ENCODE data around the gene S100P.

S100P gene

GRCh38 chr4:6697131-6697530, 3.5 kb downstream of the S100P start:
- Histone ChIP-seq H3K36me3 (ENCODE audit: control insufficient read depth in 1 of 2, insufficient read depth in 2 of 2, low read length in 2 of 2) (peaks cover 0 to 6% of the 10 kb centered on the region in 2 donors), H3K27ac (ENCODE audit: low read depth, low read length) (no peak overlapping the region), H3K4me1 (ENCODE audit: control insufficient read depth in 1 of 2, insufficient read depth in 2 of 2, low read length in 2 of 2) (peaks cover 28 to 30% of the 10 kb centered on the region in 2 donors), H3K27me3 (ENCODE audit: control insufficient read depth in 1 of 2, insufficient read depth in 2 of 2, low read length in 2 of 2) (no peaks in the 10 kb centered on the region), H3K9me3 (ENCODE audit: control insufficient read depth in 1 of 2, low read length in 2 of 2) (no peaks in the 10 kb centered on the region), H3K9ac (ENCODE audit: low read depth in 1 of 2, low read length in 2 of 2) (no peak overlapping the region), H3K4me3 (ENCODE audit: low read depth in 1 of 2, low read length in 2 of 2) (no peak overlapping the region)

- Histone ChIP-seq H3K36me3 (ENCODE audit: control insufficient read depth in 1 of 2, insufficient read depth in 2 of 2, low read length in 2 of 2) (peaks cover 4 to 15% of the 10 kb centered on the region in 2 donors), H3K9me3 (ENCODE audit: control insufficient read depth in 1 of 2, low read length in 2 of 2) (peaks cover 0 to 4% of the 10 kb centered on the region in 2 donors), H3K4me1 (ENCODE audit: control insufficient read depth in 1 of 2, insufficient read depth in 2 of 2, low read length in 2 of 2) (peaks cover 19 to 23% of the 10 kb centered on the region in 2 donors), H3K27ac (ENCODE audit: low read depth, low read length) (no peak overlapping the region), H3K9ac (ENCODE audit: low read depth in 1 of 2, low read length in 2 of 2) (no peak overlapping the region), H3K4me3 (ENCODE audit: low read depth in 1 of 2, low read length in 2 of 2) (no peak overlapping the region), H3K27me3 (ENCODE audit: control insufficient read depth in 1 of 2, insufficient read depth in 2 of 2, low read length in 2 of 2) (no peaks in the 10 kb centered on the region)
These were observed 5.7 kb downstream of the S100P start for GRCh38 chr4:6699388-6699787.

GRCh38 chr4:6699903-6700302, 6.2 kb downstream of the S100P start:
- Histone ChIP-seq H3K27ac (ENCODE audit: low read depth, low read length) (no peak overlapping the region), H3K4me3 (ENCODE audit: low read depth in 1 of 2, low read length in 2 of 2) (no peak overlapping the region), H3K27me3 (ENCODE audit: control insufficient read depth in 1 of 2, insufficient read depth in 2 of 2, low read length in 2 of 2) (no peaks in the 10 kb centered on the region), H3K36me3 (ENCODE audit: control insufficient read depth in 1 of 2, insufficient read depth in 2 of 2, low read length in 2 of 2) (peaks cover 4 to 15% of the 10 kb centered on the region in 2 donors), H3K9ac (ENCODE audit: low read depth in 1 of 2, low read length in 2 of 2) (no peak overlapping the region), H3K4me1 (ENCODE audit: control insufficient read depth in 1 of 2, insufficient read depth in 2 of 2, low read length in 2 of 2) (peaks cover 18 to 23% of the 10 kb centered on the region in 2 donors), H3K9me3 (ENCODE audit: control insufficient read depth in 1 of 2, low read length in 2 of 2) (peaks cover 0 to 4% of the 10 kb centered on the region in 2 donors)

GRCh38 chr4:6701371-6701770, 7.7 kb downstream of the S100P start:
- Histone ChIP-seq H3K9ac (ENCODE audit: low read depth in 1 of 2, low read length in 2 of 2) (no peak overlapping the region), H3K4me3 (ENCODE audit: low read depth in 1 of 2, low read length in 2 of 2) (no peak overlapping the region), H3K36me3 (ENCODE audit: control insufficient read depth in 1 of 2, insufficient read depth in 2 of 2, low read length in 2 of 2) (peaks cover 4 to 15% of the 10 kb centered on the region in 2 donors), H3K27me3 (ENCODE audit: control insufficient read depth in 1 of 2, insufficient read depth in 2 of 2, low read length in 2 of 2) (no peaks in the 10 kb centered on the region), H3K4me1 (ENCODE audit: control insufficient read depth in 1 of 2, insufficient read depth in 2 of 2, low read length in 2 of 2) (peaks cover 9 to 10% of the 10 kb centered on the region in 2 donors), H3K9me3 (ENCODE audit: control insufficient read depth in 1 of 2, low read length in 2 of 2) (peaks cover 0 to 4% of the 10 kb centered on the region in 2 donors), H3K27ac (ENCODE audit: low read depth, low read length) (no peak overlapping the region)

GRCh38 chr4:6702761-6703160, 9.1 kb downstream of the S100P start:
- Histone ChIP-seq H3K27me3 (ENCODE audit: control insufficient read depth in 1 of 2, insufficient read depth in 2 of 2, low read length in 2 of 2) (no peaks in the 10 kb centered on the region), H3K27ac (ENCODE audit: low read depth, low read length) (no peak overlapping the region)

GRCh38 chr4:6703786-6704185, 10.1 kb downstream of the S100P start:
- no peak overlapping the region for H3K4me3 ChIP-seq (ENCODE audit: low read depth in 1 of 2, low read length in 2 of 2)
- H3K9ac ChIP-seq (ENCODE audit: low read depth in 1 of 2, low read length in 2 of 2): no peak overlapping the region
- H3K9me3 ChIP-seq (ENCODE audit: control insufficient read depth in 1 of 2, low read length in 2 of 2): peaks cover 0 to 4% of the 10 kb centered on the region in 2 donors
- no peak overlapping the region for H3K27ac ChIP-seq (ENCODE audit: low read depth, low read length)
- peaks cover 4 to 20% of the 10 kb centered on the region in 2 donors for H3K36me3 ChIP-seq (ENCODE audit: control insufficient read depth in 1 of 2, insufficient read depth in 2 of 2, low read length in 2 of 2)
- no peaks in the 10 kb centered on the region for H3K27me3 ChIP-seq (ENCODE audit: control insufficient read depth in 1 of 2, insufficient read depth in 2 of 2, low read length in 2 of 2)
- H3K4me1 ChIP-seq (ENCODE audit: control insufficient read depth in 1 of 2, insufficient read depth in 2 of 2, low read length in 2 of 2): peaks cover 19 to 26% of the 10 kb centered on the region in 2 donors

More at GRCh38 chr4:6702761-6703160, 9.1 kb downstream of the S100P start:
- Histone ChIP-seq H3K9ac (ENCODE audit: low read depth in 1 of 2, low read length in 2 of 2) (no peak overlapping the region), H3K9me3 (ENCODE audit: control insufficient read depth in 1 of 2, low read length in 2 of 2) (peaks cover 0 to 4% of the 10 kb centered on the region in 2 donors), H3K4me3 (ENCODE audit: low read depth in 1 of 2, low read length in 2 of 2) (no peak overlapping the region), H3K4me1 (ENCODE audit: control insufficient read depth in 1 of 2, insufficient read depth in 2 of 2, low read length in 2 of 2) (peaks cover 10 to 20% of the 10 kb centered on the region in 2 donors), H3K36me3 (ENCODE audit: control insufficient read depth in 1 of 2, insufficient read depth in 2 of 2, low read length in 2 of 2) (peaks cover 4 to 20% of the 10 kb centered on the region in 2 donors)

GRCh38 chr4:6705646-6706045, 12.0 kb downstream of the S100P start:
- peaks cover 25 to 37% of the 10 kb centered on the region in 2 donors for H3K4me1 ChIP-seq (ENCODE audit: control insufficient read depth in 1 of 2, insufficient read depth in 2 of 2, low read length in 2 of 2)

GRCh38 chr4:6706173-6706572, 12.5 kb downstream of the S100P start:
- Histone ChIP-seq H3K9me3 (ENCODE audit: control insufficient read depth in 1 of 2, low read length in 2 of 2) (peaks cover 0 to 4% of the 10 kb centered on the region in 2 donors), H3K4me3 (ENCODE audit: low read depth in 1 of 2, low read length in 2 of 2) (no peak overlapping the region), H3K4me1 (ENCODE audit: control insufficient read depth in 1 of 2, insufficient read depth in 2 of 2, low read length in 2 of 2) (peaks cover 25 to 37% of the 10 kb centered on the region in 2 donors), H3K9ac (ENCODE audit: low read depth in 1 of 2, low read length in 2 of 2) (no peak overlapping the region), H3K27ac (ENCODE audit: low read depth, low read length) (no peak overlapping the region), H3K27me3 (ENCODE audit: control insufficient read depth in 1 of 2, insufficient read depth in 2 of 2, low read length in 2 of 2) (no peaks in the 10 kb centered on the region), H3K36me3 (ENCODE audit: control insufficient read depth in 1 of 2, insufficient read depth in 2 of 2, low read length in 2 of 2) (peaks cover 4 to 16% of the 10 kb centered on the region in 2 donors)

More at GRCh38 chr4:6705646-6706045, 12.0 kb downstream of the S100P start:
- H3K36me3 ChIP-seq (ENCODE audit: control insufficient read depth in 1 of 2, insufficient read depth in 2 of 2, low read length in 2 of 2): peaks cover 4 to 16% of the 10 kb centered on the region in 2 donors
- no peaks in the 10 kb centered on the region for H3K27me3 ChIP-seq (ENCODE audit: control insufficient read depth in 1 of 2, insufficient read depth in 2 of 2, low read length in 2 of 2)
- no peak overlapping the region for H3K4me3 ChIP-seq (ENCODE audit: low read depth in 1 of 2, low read length in 2 of 2)
- H3K9me3 ChIP-seq (ENCODE audit: control insufficient read depth in 1 of 2, low read length in 2 of 2): peaks cover 0 to 4% of the 10 kb centered on the region in 2 donors
- H3K27ac ChIP-seq (ENCODE audit: low read depth, low read length): no peak overlapping the region
- H3K9ac ChIP-seq (ENCODE audit: low read depth in 1 of 2, low read length in 2 of 2): no peak overlapping the region

- Histone ChIP-seq H3K9ac (ENCODE audit: low read depth in 1 of 2, low read length in 2 of 2) (peak within 1 kb of the TSS; percentile 90 to 98), H3K9me3 (ENCODE audit: control insufficient read depth in 1 of 2, low read length in 2 of 2) (no peaks in the 10 kb centered on the region), H3K27me3 (ENCODE audit: control insufficient read depth in 1 of 2, insufficient read depth in 2 of 2, low read length in 2 of 2) (no peaks in the 10 kb centered on the region), H3K27ac (ENCODE audit: low read depth, low read length) (peak within 1 kb of the TSS; percentile 71), H3K4me3 (ENCODE audit: low read depth in 1 of 2, low read length in 2 of 2) (peak within 1 kb of the TSS; percentile 88 to 96), H3K36me3 (ENCODE audit: control insufficient read depth in 1 of 2, insufficient read depth in 2 of 2, low read length in 2 of 2) (peaks cover 0 to 4% of the 10 kb centered on the region in 2 donors), H3K4me1 (ENCODE audit: control insufficient read depth in 1 of 2, insufficient read depth in 2 of 2, low read length in 2 of 2) (peaks cover 25 to 37% of the 10 kb centered on the region in 2 donors)
These were observed 15.8 kb downstream of the S100P start, which contains the start of gene MRFAP1L1 for GRCh38 chr4:6709230-6710114. Gene MRFAP1L1 (minus strand): TSS chr4:6709865. CDS start chr4:6709629, 236 bp downstream.

- H3K9me3 ChIP-seq (ENCODE audit: control insufficient read depth in 1 of 2, low read length in 2 of 2): no peaks in the 10 kb centered on the region
- H3K36me3 ChIP-seq (ENCODE audit: control insufficient read depth in 1 of 2, insufficient read depth in 2 of 2, low read length in 2 of 2): peaks cover 0 to 4% of the 10 kb centered on the region in 2 donors
- peaks cover 25 to 37% of the 10 kb centered on the region in 2 donors for H3K4me1 ChIP-seq (ENCODE audit: control insufficient read depth in 1 of 2, insufficient read depth in 2 of 2, low read length in 2 of 2)
- H3K27ac ChIP-seq (ENCODE audit: low read depth, low read length): no peak overlapping the region
- no peaks in the 10 kb centered on the region for H3K27me3 ChIP-seq (ENCODE audit: control insufficient read depth in 1 of 2, insufficient read depth in 2 of 2, low read length in 2 of 2)
- H3K9ac ChIP-seq (ENCODE audit: low read depth in 1 of 2, low read length in 2 of 2): peak overlapping the region; percentile 68 to 85
- H3K4me3 ChIP-seq (ENCODE audit: low read depth in 1 of 2, low read length in 2 of 2): peak overlapping the region; percentile 88 to 96
These were observed 16.6 kb downstream of the S100P start for GRCh38 chr4:6710282-6710681.

All from duodenal mucosa (tissue), 2 donors.